Motor neuron (in vitro differentiated cells): ENCODE results near the gene GHRHR. TPM values are rescaled to one million over a fixed set of nuclear protein-coding genes. Genes with fewer than 3 reads are reported as not detected.

ENCODE experiments used
- ATAC-seq, 8 experiments: fragments of 200-7000 bp; cut with Tn5 transposase; replicated peaks in 6 of 8; 2 replicates each; pipeline ENCODE4 v1.8.0; 2021; ENCODE audit warnings: mild to moderate bottlenecking in 8 of 8, moderate library complexity in 8 of 8
- H3K27ac ChIP-seq, 2 donors: fragments of 250-450 bp; sonication (Bioruptor Pico); 2 replicates each; pipeline ENCODE4 v1.9.0; 2021; ENCODE audit warnings: antibody characterized with exemption in 2 of 2, mild to moderate bottlenecking in 2 of 2, moderate library complexity in 1 of 2
- H3K4me1 ChIP-seq, 2 donors: fragments of 250-450 bp; sonication (Bioruptor Pico); replicated peaks in 1 of 2; 2 replicates each; pipeline ENCODE4 v1.6.1; 2021; ENCODE audit warnings: antibody characterized with exemption in 2 of 2, mild to moderate bottlenecking in 2 of 2, moderate library complexity in 1 of 2
- H3K4me3 ChIP-seq, 5 donors: fragments of 250-450 bp; sonication (Bioruptor Pico); 2 replicates each; pipeline ENCODE4 v1.9.0; 2021; ENCODE audit warnings: antibody characterized with exemption in 5 of 5, mild to moderate bottlenecking in 5 of 5, moderate library complexity in 4 of 5
- WGBS, 10 experiments: fragments of 450-650 bp; shearing (Covaris generic); methylation state at CpG; one replicate each; pipeline ENCODE4 v1.0.0; 2022; 5-methylcytosine and 5-hydroxymethylcytosine counted together
- in situ Hi-C, 9 experiments: fragments of 400-800 bp; cut with MboI; loops; one replicate each; pipeline ENCODE4 v1.15.0; 2021; ENCODE audit warnings: low sequenced_read_pairs in 9 of 9, low pct_unique_long_range_greater_than_20kb in 2 of 9; ENCODE audit not compliant: unreplicated experiment in 9 of 9
- total RNA-seq, 8 experiments: library from RNA; unstranded; fragments of 300-600 nt; gene quantifications; 2 replicates each; pipeline versions ENCODE4 v1.2.3 to v1.2.4, GENCODE V29; 2022

GHRHR gene
- total RNA-seq, 8 experiments from 2014 or later, result 0.56 to 4.9 (median 1.6) TPM; not detected in 3

- Histone ChIP-seq H3K4me1 (peaks cover 4 to 12% of the 10 kb centered on the region in 2 donors), H3K4me3 (no peak overlapping the region), H3K27ac (no peak overlapping the region)
- 74 to 100% (median 95%) methylated on average over 3 to 10 of the region's 24 CpGs; no CpG with 5 or more reads in 2 of the 10 experiments for WGBS, 10 experiments
- ATAC-seq, result peak in 2 of 8 experiments; percentile 17 to 42
- in situ Hi-C loops, result no loop called here
Observed at GRCh38 chr7:30931161-30931928, 32.4 kb upstream of the GHRHR start.

- H3K4me1 ChIP-seq, result peaks cover 4 to 12% of the 10 kb centered on the region in 2 donors
- no peak for ATAC-seq
- 40 to 95% (median 86%) methylated on average over 3 to 9 of the region's 9 CpGs; no CpG with 5 or more reads in 2 of the 10 experiments for whole genome bisulfite sequencing, 10 experiments
- no peak overlapping the region for H3K27ac ChIP-seq
- H3K4me3 ChIP-seq, result no peak overlapping the region
- in situ Hi-C loops, result no loop called here
Observed at GRCh38 chr7:30931929-30932540, 31.7 kb upstream of the GHRHR start.

- in situ Hi-C loops, result no loop called here
- ATAC-seq, result peak in 1 of 8 experiments; percentile 11
- 50 to 100% (median 80%) methylated on average over 1 to 3 of the region's 6 CpGs; no CpG with 5 or more reads in 6 of the 10 experiments for WGBS, 10 experiments
- H3K4me1 ChIP-seq, result peaks cover 4 to 12% of the 10 kb centered on the region in 2 donors
- no peak overlapping the region for H3K27ac ChIP-seq
- no peak overlapping the region for H3K4me3 ChIP-seq
Observed at GRCh38 chr7:30932562-30932961, 31.2 kb upstream of the GHRHR start.

- WGBS, 10 experiments, result 60 to 100% (median 72%) methylated on average over 1 to 9 of the region's 26 CpGs; no CpG with 5 or more reads in 3 of the 10 experiments
- in situ Hi-C loops, result no loop called here
- H3K4me3 ChIP-seq, result no peak overlapping the region
Observed at GRCh38 chr7:30933124-30933974, 30.4 kb upstream of the GHRHR start.

GRCh38 chr7:30934225-30934624 is 29.5 kb upstream of the GHRHR start:
- in situ Hi-C loops, result no loop called here
- no peak overlapping the region for H3K4me3 ChIP-seq
- no peak overlapping the region for H3K27ac ChIP-seq
- ATAC-seq, result no peak
- peaks cover 4 to 12% of the 10 kb centered on the region in 2 donors for H3K4me1 ChIP-seq
- 60 to 100% (median 100%) methylated on average over 1 to 4 of the region's 5 CpGs; no CpG with 5 or more reads in 5 of the 10 experiments for WGBS, 10 experiments

More at GRCh38 chr7:30933124-30933974, 30.4 kb upstream of the GHRHR start:
- peak in 3 of 8 experiments; percentile 5 to 43 (median 8) for ATAC-seq
- Histone ChIP-seq H3K4me1 (peaks cover 4 to 12% of the 10 kb centered on the region in 2 donors), H3K27ac (no peak overlapping the region)

GRCh38 chr7:30934732-30935568 is 28.8 kb upstream of the GHRHR start:
- H3K27ac ChIP-seq, result no peak overlapping the region
- no peak overlapping the region for H3K4me3 ChIP-seq
- ATAC-seq, result no peak
- 75 to 100% (median 88%) methylated on average over 2 to 4 of the region's 6 CpGs; no CpG with 5 or more reads in 4 of the 10 experiments for WGBS, 10 experiments
- in situ Hi-C loops, result no loop called here
- H3K4me1 ChIP-seq, result peaks cover 4 to 12% of the 10 kb centered on the region in 2 donors

GRCh38 chr7:30935569-30935877 is 28.2 kb upstream of the GHRHR start:
- no peak for ATAC-seq
- peaks cover 4 to 12% of the 10 kb centered on the region in 2 donors for H3K4me1 ChIP-seq
- in situ Hi-C loops, result no loop called here
- no peak overlapping the region for H3K4me3 ChIP-seq
- WGBS, 10 experiments, result 100% methylated on average over 1 of the region's 3 CpGs; no CpG with 5 or more reads in 9 of the 10 experiments
- no peak overlapping the region for H3K27ac ChIP-seq

- H3K4me1 ChIP-seq, result peaks cover 4 to 8% of the 10 kb centered on the region in 2 donors
- no peak for ATAC-seq
- H3K27ac ChIP-seq, result no peak overlapping the region
- in situ Hi-C loops, result no loop called here
- H3K4me3 ChIP-seq, result no peak overlapping the region
Observed at GRCh38 chr7:30936650-30937245, 27.0 kb upstream of the GHRHR start.

GRCh38 chr7:30937416-30937815 is 26.3 kb upstream of the GHRHR start:
- ATAC-seq, result no peak
- 70 to 82% methylated on average over 2 to 3 of the region's 3 CpGs; no CpG with 5 or more reads in 8 of the 10 experiments for WGBS, 10 experiments

GRCh38 chr7:30938435-30939316 is 25.1 kb upstream of the GHRHR start:
- ATAC-seq, result peak; percentile 77 to 98 (median 96)
- peak overlapping the region in 4 of 5 donors; percentile 2 to 20 (median 13) for H3K4me3 ChIP-seq
- H3K27ac ChIP-seq, result peak overlapping the region; percentile 36 to 77
- in situ Hi-C loops, result no loop called here
- H3K4me1 ChIP-seq, result peaks cover under 1 to 5% of the 10 kb centered on the region in 2 donors
- 0 to 12% (median 8%) methylated on average over 2 to 14 of the region's 25 CpGs; no CpG with 5 or more reads in 4 of the 10 experiments for WGBS, 10 experiments

More at GRCh38 chr7:30937416-30937815, 26.3 kb upstream of the GHRHR start:
- in situ Hi-C loops, result no loop called here
- Histone ChIP-seq H3K27ac (no peak overlapping the region), H3K4me1 (peaks cover 4 to 8% of the 10 kb centered on the region in 2 donors), H3K4me3 (no peak overlapping the region)

- in situ Hi-C loops, result no loop called here
- no peaks in the 10 kb centered on the region for H3K4me1 ChIP-seq
- no peak overlapping the region for H3K27ac ChIP-seq
- peak in 1 of 8 experiments; percentile 66 for ATAC-seq
- no peak overlapping the region for H3K4me3 ChIP-seq
- 3 to 68% (median 41%) methylated on average over 5 to 8 of the region's 8 CpGs for WGBS, 10 experiments
Observed at GRCh38 chr7:30941582-30942323, 22.0 kb upstream of the GHRHR start.
